ENCODE data around the gene APOL4.
"Not testable (repeated sequence)": the region's sequence is repeated elsewhere in the genome, so short reads cannot be mapped to it uniquely, and the experiment has no call there.

APOL4 gene

DNA sequence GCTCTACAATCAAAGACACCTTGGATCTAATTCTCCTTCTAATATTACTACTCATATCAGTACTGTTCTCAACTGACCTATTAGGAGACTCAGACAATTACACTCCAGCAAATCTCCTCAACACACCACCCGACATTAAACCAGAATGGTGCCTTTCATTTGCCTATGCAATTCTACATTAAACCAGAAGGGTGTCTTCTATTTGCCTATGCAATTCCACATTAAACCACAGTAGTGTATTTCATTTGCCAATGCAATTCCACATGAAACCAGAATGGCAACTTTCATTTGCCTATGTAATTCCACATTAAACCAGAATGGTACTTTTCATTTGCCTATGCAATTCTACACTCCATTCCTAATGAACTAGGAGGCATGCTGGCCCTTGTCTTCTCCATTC lies 25.7 kb downstream of the APOL4 start:
- no peak overlapping the region for H3K4me3 ChIP-seq (ENCODE audit: low read depth, low read length)
- no peaks in the 10 kb centered on the region for H3K36me3 ChIP-seq (ENCODE audit: control insufficient read depth, insufficient read depth, low read length)
- H3K27me3 ChIP-seq (ENCODE audit: control insufficient read depth, insufficient read depth, low read length) = no peaks in the 10 kb centered on the region
- no peaks in the 10 kb centered on the region for H3K9me3 ChIP-seq (ENCODE audit: control insufficient read depth, insufficient read depth, low read length)
- H3K4me1 ChIP-seq (ENCODE audit: control insufficient read depth, insufficient read depth, low read length) = no peaks in the 10 kb centered on the region
- H3K9ac ChIP-seq (ENCODE audit: low read depth, low read length) = no peak overlapping the region

DNA sequence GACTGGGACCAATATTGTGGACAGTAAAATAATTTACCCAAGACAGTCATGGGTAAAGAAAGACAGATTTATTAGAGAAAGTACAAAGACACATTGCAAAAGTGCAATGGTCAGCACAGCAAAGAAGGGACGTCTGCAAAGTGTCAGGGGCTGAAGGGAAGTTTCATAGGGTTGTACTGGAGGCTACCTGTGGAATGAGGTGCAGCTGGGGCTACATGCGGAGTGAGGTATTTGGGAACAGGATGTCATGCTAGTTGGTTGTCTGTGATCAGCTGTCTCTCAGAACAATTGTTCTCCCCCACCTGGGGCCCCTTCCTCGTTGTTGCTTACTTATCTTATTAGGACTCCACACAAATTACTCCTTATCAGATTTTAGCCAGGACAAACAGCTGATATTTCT lies 29.7 kb downstream of the APOL4 start:
- H3K36me3 ChIP-seq (ENCODE audit: control insufficient read depth, insufficient read depth, low read length) = no peaks in the 10 kb centered on the region
- no peak overlapping the region for H3K9ac ChIP-seq (ENCODE audit: low read depth, low read length)
- H3K4me3 ChIP-seq (ENCODE audit: low read depth, low read length) = no peak overlapping the region
- H3K27me3 ChIP-seq (ENCODE audit: control insufficient read depth, insufficient read depth, low read length) = no peaks in the 10 kb centered on the region
- no peaks in the 10 kb centered on the region for H3K9me3 ChIP-seq (ENCODE audit: control insufficient read depth, insufficient read depth, low read length)
- peaks cover 4% of the 10 kb centered on the region for H3K4me1 ChIP-seq (ENCODE audit: control insufficient read depth, insufficient read depth, low read length)

DNA sequence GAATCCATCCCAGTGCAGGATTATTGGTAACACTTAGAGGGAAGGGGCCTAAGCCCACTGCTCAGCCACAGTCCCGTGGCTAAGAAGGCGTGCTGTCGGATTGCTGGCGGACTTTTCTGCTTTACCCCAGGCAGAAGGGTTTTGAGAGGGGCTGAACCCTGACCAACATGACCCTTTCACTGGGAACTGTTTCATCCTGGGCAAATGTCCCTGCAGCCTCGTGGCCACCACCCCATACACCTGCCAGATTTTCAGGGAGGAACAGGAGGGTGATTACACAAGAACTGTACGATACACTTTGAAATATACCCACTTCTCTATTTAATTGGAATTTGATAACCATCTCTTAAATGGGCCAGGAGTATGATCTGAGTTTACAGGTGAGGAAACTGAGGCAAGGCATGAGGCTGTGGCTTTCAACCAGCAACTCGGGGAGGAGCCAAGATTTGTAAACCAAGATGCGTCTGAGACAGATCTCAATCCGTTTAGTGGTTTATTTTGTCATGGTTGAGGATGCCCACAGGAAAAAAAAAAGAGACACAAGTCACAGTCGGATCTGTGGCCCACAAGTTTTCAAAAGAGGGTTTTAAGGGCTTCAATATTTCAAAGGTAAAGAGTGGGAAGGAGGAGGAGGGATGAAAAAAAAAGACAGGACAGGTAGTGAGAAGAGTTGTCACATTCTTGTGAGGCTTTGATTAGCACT lies 34.9 kb downstream of the APOL4 start:
- H3K36me3 ChIP-seq (ENCODE audit: control insufficient read depth, insufficient read depth, low read length) = no peaks in the 10 kb centered on the region
- no peak overlapping the region for H3K4me3 ChIP-seq (ENCODE audit: low read depth, low read length)
- no peak overlapping the region for H3K9ac ChIP-seq (ENCODE audit: low read depth, low read length)
- no peaks in the 10 kb centered on the region for H3K9me3 ChIP-seq (ENCODE audit: control insufficient read depth, insufficient read depth, low read length)
- H3K4me1 ChIP-seq (ENCODE audit: control insufficient read depth, insufficient read depth, low read length) = peaks cover 4% of the 10 kb centered on the region
- no peaks in the 10 kb centered on the region for H3K27me3 ChIP-seq (ENCODE audit: control insufficient read depth, insufficient read depth, low read length)

DNA sequence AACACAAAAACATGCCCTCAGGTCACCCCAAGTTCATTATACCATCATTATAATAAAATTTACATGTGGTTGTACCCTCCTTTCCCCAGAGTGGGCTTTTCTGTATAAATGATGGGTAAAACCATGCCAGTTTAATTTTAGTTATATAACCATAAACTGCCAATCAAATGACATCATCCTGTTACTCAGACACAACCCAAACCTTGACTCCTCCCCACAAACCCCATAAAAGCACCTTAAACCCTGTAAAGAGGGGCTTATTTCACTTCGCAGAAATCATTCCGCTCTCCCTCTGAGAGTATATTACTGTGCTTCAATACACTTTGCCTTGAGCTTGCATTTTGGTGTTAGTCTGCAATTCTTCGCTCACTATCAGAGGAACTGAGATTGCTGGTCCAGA lies 35.5 kb downstream of the APOL4 start:
- no peaks in the 10 kb centered on the region for H3K36me3 ChIP-seq (ENCODE audit: control insufficient read depth, insufficient read depth, low read length)
- no peaks in the 10 kb centered on the region for H3K27me3 ChIP-seq (ENCODE audit: control insufficient read depth, insufficient read depth, low read length)
- H3K4me1 ChIP-seq (ENCODE audit: control insufficient read depth, insufficient read depth, low read length) = peaks cover 4% of the 10 kb centered on the region
- no peak overlapping the region for H3K4me3 ChIP-seq (ENCODE audit: low read depth, low read length)
- no peaks in the 10 kb centered on the region for H3K9me3 ChIP-seq (ENCODE audit: control insufficient read depth, insufficient read depth, low read length)
- no peak overlapping the region for H3K9ac ChIP-seq (ENCODE audit: low read depth, low read length)

DNA sequence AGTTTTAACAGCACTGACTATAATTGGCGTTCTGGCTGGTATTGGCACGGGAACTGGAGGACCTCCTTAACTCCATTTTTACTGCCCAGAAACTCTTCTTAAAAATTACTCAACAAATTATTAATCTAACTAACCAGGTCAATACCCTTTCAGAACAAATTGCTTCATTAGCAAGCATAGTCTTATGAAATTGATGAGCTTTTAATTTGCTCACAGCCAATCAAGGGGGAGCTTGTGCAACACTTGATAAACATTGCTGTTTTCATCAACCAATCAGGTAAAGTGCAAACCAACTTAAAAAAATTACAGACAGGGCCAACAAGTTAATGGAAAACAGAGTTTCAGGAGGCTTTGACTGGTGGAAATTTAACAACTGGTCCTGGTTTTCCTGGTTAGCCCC lies 36.5 kb downstream of the APOL4 start:
- Histone ChIP-seq H3K9me3 (ENCODE audit: control insufficient read depth, insufficient read depth, low read length) (no peaks in the 10 kb centered on the region), H3K27me3 (ENCODE audit: control insufficient read depth, insufficient read depth, low read length) (no peaks in the 10 kb centered on the region), H3K4me3 (ENCODE audit: low read depth, low read length) (no peak overlapping the region), H3K9ac (ENCODE audit: low read depth, low read length) (no peak overlapping the region), H3K36me3 (ENCODE audit: control insufficient read depth, insufficient read depth, low read length) (no peaks in the 10 kb centered on the region), H3K4me1 (ENCODE audit: control insufficient read depth, insufficient read depth, low read length) (peaks cover 4% of the 10 kb centered on the region)

DNA sequence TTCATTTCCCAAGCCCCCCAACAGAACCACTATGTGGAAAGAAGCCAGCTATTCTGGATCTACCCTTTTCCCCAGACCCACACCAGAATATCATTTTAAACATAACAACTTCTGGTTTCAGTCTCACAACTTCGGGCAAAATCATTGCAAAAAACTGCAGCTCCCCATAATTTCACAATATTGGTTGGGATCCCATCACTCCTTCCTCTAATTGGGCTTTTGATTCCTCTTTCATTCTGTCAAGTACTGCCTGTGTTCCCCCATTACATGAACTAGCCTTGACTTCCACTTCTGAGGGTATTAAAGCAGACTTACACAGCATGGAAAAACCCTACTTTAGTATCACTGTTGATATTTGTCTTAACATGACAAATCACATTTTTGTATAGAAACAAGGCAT lies 37.0 kb downstream of the APOL4 start:
- peaks cover 4% of the 10 kb centered on the region for H3K4me1 ChIP-seq (ENCODE audit: control insufficient read depth, insufficient read depth, low read length)
- H3K4me3 ChIP-seq (ENCODE audit: low read depth, low read length) = no peak overlapping the region
- no peaks in the 10 kb centered on the region for H3K36me3 ChIP-seq (ENCODE audit: control insufficient read depth, insufficient read depth, low read length)
- no peaks in the 10 kb centered on the region for H3K9me3 ChIP-seq (ENCODE audit: control insufficient read depth, insufficient read depth, low read length)
- no peak overlapping the region for H3K9ac ChIP-seq (ENCODE audit: low read depth, low read length)
- no peaks in the 10 kb centered on the region for H3K27me3 ChIP-seq (ENCODE audit: control insufficient read depth, insufficient read depth, low read length)

DNA sequence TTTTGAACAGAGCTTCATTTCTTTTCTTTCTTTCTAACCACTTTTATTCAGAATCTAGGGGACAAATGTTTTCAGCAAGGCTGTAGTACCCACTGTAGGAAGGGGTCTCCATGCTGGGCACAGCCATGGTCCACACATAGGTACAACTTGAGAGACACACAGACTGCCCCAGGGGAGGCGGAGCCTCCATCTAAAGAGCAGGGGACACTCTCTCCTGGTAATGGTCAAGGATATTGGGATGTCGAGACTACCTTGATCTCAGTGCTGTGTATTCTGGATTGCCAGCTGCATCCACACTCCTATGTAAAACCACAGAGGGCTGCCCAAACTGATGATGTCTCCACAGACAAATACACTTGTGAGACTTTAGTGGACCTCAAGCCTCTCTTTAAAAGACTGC lies 38.1 kb downstream of the APOL4 start:
- H3K36me3 ChIP-seq (ENCODE audit: control insufficient read depth, insufficient read depth, low read length) = no peaks in the 10 kb centered on the region
- H3K4me3 ChIP-seq (ENCODE audit: low read depth, low read length) = no peak overlapping the region
- H3K9ac ChIP-seq (ENCODE audit: low read depth, low read length) = no peak overlapping the region
- H3K27me3 ChIP-seq (ENCODE audit: control insufficient read depth, insufficient read depth, low read length) = no peaks in the 10 kb centered on the region
- no peaks in the 10 kb centered on the region for H3K9me3 ChIP-seq (ENCODE audit: control insufficient read depth, insufficient read depth, low read length)
- peaks cover 4% of the 10 kb centered on the region for H3K4me1 ChIP-seq (ENCODE audit: control insufficient read depth, insufficient read depth, low read length)

DNA sequence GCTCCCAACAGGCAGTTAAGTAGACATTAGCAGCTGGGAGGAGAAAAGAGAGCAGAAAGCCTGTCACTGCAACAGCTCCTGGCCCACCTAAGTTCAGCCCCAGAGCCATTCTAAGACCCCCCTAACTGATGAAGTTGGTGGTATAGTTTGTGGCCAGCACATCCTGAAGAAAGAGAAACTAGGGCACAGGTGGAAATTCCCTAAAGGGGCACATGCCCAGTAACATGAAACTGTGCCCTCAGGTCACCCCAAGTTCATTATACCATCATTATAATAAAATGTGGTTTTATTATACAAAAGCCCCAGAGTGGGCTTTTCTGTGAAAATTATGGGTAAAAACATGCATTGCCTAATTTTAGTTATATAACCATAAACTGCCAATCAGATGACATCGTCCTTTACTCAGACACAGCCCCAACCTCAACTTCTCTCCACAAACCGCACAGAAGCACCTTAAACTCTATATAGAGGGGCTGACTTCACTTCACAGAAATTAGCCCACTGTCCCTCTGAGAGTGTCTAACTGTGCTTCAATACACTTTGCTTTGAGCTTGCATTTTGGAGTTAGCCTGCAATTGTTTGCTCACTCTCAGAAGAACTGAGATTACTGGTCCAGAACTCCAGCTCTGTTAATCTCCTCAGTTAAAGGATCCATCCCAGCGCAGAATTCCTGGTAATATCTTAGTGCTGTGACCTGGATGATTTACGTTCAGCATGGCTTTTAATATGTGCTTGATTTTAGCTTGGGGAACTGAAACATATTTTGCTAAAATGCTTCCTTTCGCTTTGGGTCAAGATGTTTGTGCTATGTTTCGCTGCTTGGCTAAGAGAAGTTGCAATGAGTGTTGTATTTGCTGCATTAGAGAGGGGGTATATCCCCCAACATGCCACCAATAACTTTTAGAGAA lies 39.2 kb downstream of the APOL4 start:
- Histone ChIP-seq H3K27me3 (ENCODE audit: control insufficient read depth, insufficient read depth, low read length) (no peaks in the 10 kb centered on the region), H3K36me3 (ENCODE audit: control insufficient read depth, insufficient read depth, low read length) (no peaks in the 10 kb centered on the region), H3K9ac (ENCODE audit: low read depth, low read length) (no peak overlapping the region), H3K9me3 (ENCODE audit: control insufficient read depth, insufficient read depth, low read length) (no peaks in the 10 kb centered on the region), H3K4me3 (ENCODE audit: low read depth, low read length) (no peak overlapping the region), H3K4me1 (ENCODE audit: control insufficient read depth, insufficient read depth, low read length) (no peaks in the 10 kb centered on the region)

DNA sequence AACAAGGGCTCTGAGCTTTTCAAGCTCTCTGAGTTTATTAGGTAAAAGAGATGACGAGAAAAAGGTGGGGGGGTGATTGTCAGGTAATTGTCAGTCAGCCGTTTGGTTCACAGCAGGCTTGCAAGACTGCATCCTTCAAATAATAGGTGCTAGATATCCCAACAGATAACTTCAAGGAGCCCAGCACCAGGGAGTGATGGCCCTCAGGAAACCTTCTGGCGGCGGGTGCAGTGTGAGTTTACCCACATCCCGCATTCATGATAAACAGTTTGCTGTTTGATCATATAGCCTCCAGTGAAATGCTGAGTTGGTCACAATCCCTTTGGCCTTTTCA lies 39.8 kb downstream of the APOL4 start:
- not testable (repeated sequence) for H3K9me3 ChIP-seq (ENCODE audit: control insufficient read depth, insufficient read depth, low read length); H3K27me3 ChIP-seq (ENCODE audit: control insufficient read depth, insufficient read depth, low read length); H3K36me3 ChIP-seq (ENCODE audit: control insufficient read depth, insufficient read depth, low read length); H3K4me3 ChIP-seq (ENCODE audit: low read depth, low read length); H3K9ac ChIP-seq (ENCODE audit: low read depth, low read length); H3K4me1 ChIP-seq (ENCODE audit: control insufficient read depth, insufficient read depth, low read length)

DNA sequence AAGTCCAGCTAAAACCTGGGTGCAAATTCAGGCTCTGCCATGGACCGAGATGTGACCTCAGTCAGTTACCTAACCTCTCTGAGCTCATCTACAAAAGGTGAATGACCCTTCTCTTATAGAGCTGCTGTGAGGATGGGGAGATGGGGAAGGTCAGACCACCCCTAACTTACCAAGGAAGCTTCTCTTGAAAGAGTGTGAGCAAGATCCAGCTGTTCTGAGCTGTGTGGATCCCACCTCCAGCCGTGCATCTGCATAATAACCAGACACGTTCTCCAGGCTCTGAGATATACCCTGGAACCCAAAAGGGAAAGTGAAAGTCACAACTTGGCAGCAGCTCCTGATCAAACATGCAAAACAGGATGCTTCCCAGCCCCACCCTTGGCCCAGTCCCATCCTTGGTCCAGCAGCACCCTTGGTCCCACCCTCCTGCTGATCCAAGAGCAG lies 41.1 kb downstream of the APOL4 start, which contains the start of gene APOL3:
TSS of gene APOL3 (minus strand) at position 257 of the 444 bp plus-strand sequence. CDS start 11,700 bp downstream, outside the sequence.
- Histone ChIP-seq H3K4me1 (ENCODE audit: control insufficient read depth, insufficient read depth, low read length) (peaks cover 2% of the 10 kb centered on the region), H3K9me3 (ENCODE audit: control insufficient read depth, insufficient read depth, low read length) (no peaks in the 10 kb centered on the region), H3K27me3 (ENCODE audit: control insufficient read depth, insufficient read depth, low read length) (no peaks in the 10 kb centered on the region), H3K36me3 (ENCODE audit: control insufficient read depth, insufficient read depth, low read length) (no peaks in the 10 kb centered on the region), H3K9ac (ENCODE audit: low read depth, low read length) (no peak within 1 kb of the TSS), H3K4me3 (ENCODE audit: low read depth, low read length) (no peak within 1 kb of the TSS)

DNA sequence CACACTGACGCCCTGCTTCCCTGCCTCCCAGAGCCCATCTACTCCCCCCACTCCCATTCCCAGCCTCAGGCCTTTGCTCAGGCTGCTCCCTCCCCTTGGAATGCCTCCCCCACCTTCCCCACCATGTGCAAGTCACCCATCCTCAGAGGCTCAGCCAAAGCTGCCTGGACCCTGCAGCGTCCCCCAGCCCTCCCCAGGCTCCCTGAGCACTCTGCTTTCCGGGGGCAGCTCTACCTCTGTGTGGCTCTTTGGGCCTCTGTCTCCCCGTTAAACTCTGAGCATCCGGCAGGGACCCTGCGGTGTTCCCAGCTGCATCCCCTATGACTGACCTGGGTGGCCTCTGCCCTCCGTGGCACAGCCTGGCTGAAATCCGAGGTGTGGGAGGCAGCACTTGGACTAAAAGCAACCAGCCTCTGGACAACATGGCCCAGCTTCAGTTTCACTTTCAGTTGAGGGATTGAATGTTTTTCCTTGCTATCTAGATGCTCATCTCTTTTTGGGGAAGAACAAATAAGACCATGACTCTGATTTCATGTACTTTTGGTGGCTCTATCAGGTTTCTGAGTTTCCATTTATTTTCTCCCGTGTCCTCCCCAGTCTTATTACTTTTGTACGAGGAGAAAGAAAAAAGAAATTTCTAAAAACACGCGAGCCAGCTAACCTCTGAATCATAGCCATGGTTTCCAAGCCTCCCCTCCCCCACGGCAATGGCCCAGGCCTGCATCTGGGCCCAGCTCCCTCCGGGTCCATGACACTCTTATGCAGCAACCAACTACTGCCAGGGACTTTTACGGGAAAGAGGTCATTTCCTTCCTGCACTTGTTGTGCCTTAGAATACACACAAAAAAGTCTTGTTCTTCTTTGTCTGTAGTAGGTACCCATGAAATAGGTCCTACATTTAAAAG lies 44.8 kb downstream of the APOL4 start:
- Histone ChIP-seq H3K4me3 (ENCODE audit: low read depth, low read length) (no peak overlapping the region), H3K27me3 (ENCODE audit: control insufficient read depth, insufficient read depth, low read length) (no peaks in the 10 kb centered on the region), H3K4me1 (ENCODE audit: control insufficient read depth, insufficient read depth, low read length) (peaks cover 2% of the 10 kb centered on the region), H3K36me3 (ENCODE audit: control insufficient read depth, insufficient read depth, low read length) (no peaks in the 10 kb centered on the region), H3K9me3 (ENCODE audit: control insufficient read depth, insufficient read depth, low read length) (no peaks in the 10 kb centered on the region), H3K9ac (ENCODE audit: low read depth, low read length) (no peak overlapping the region)
